ENCODE measurements around the gene ZNF319.

ZNF319 gene

DNA sequence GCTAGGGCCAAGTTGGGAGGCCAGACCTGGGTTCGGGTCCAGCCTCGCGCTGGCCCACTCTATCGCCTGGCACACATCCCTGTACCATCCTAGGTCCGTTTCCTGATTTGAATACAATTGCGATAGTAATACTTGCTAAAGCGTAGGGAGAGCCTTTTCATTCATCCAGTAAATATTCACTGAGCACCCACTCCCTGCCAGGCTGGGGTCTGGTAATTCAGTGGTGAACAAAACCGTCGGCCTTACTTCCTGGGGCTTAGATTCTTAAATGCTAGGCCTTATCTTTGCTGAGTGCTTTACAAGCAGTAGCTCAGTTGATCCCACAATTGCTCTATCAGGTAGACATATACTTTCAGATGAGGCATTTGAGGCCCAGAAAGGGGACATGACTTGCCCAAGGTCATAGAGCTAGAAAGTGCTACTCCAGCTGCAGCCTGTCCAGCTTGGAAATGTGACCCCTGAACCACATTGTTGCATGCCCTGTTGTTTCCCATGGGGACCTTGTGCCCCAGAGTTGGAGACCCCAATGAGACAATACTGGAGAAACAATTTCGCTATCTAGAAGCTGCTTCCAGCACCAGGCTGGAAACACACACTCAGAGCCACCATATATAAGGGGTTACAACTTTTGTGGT lies 1.4 kb upstream of the ZNF319 start:
- TF ChIP-seq, protein P1, sequence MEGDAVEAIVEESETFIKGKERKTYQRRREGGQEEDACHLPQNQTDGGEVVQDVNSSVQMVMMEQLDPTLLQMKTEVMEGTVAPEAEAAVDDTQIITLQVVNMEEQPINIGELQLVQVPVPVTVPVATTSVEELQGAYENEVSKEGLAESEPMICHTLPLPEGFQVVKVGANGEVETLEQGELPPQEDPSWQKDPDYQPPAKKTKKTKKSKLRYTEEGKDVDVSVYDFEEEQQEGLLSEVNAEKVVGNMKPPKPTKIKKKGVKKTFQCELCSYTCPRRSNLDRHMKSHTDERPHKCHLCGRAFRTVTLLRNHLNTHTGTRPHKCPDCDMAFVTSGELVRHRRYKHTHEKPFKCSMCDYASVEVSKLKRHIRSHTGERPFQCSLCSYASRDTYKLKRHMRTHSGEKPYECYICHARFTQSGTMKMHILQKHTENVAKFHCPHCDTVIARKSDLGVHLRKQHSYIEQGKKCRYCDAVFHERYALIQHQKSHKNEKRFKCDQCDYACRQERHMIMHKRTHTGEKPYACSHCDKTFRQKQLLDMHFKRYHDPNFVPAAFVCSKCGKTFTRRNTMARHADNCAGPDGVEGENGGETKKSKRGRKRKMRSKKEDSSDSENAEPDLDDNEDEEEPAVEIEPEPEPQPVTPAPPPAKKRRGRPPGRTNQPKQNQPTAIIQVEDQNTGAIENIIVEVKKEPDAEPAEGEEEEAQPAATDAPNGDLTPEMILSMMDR (IDR thresholded peaks at IDR 0.05; ENCODE audit: insufficient read depth, low read length, missing control alignments), result no peak
- ChIA-PET CTCF (interaction anchor here (1.0 to 11.4 kb wide), 10 partner anchors 11 to 399 kb away, joined by 3 to 161 read pairs (median 3); no protein-coding TSS in a partner anchor), POLR2A (no interaction called here)
- no peak for DNase-seq (ENCODE audit: low read depth, low spot score)
- peak overlapping the region; percentile 93 for H3K4me3 ChIP-seq (ENCODE audit: low read depth, low read length)

GRCh38 chr16:58000706-58001676 lies 519 bp upstream of the ZNF319 start, which contains the start of gene USB1:
TSS of gene USB1 (plus strand) at chr16:58001407. CDS start at chr16:58001484, 77 bp downstream.
- TF ChIP-seq, protein P1 (IDR thresholded peaks at IDR 0.05; ENCODE audit: insufficient read depth, low read length, missing control alignments), result peak; percentile 63
- no peak for DNase-seq (ENCODE audit: low read depth, low spot score)
- CTCF ChIA-PET, result interaction anchor here (0.6 to 11.4 kb wide), 14 partner anchors 12 to 353 kb away, joined by 3 to 161 read pairs (median 3); no protein-coding TSS in a partner anchor
- POLR2A ChIA-PET, result no interaction called here
- H3K4me3 ChIP-seq (ENCODE audit: low read depth, low read length), result peak within 1 kb of the TSS; percentile 93

GRCh38 chr16:57999366-57999970 lies 1.0 kb downstream of the ZNF319 start:
- DNase-seq (ENCODE audit: low read depth, low spot score), result no peak
- TF ChIP-seq, protein P1 (IDR thresholded peaks at IDR 0.05; ENCODE audit: insufficient read depth, low read length, missing control alignments), result no peak
- peak overlapping the region; percentile 93 for H3K4me3 ChIP-seq (ENCODE audit: low read depth, low read length)
- POLR2A ChIA-PET, result no interaction called here
- CTCF ChIA-PET, result interaction anchor here (0.6 to 11.4 kb wide), 11 partner anchors 11 to 1638 kb away, joined by 3 to 161 read pairs (median 7); no protein-coding TSS in a partner anchor

- H3K4me3 ChIP-seq (ENCODE audit: low read depth, low read length), result peak overlapping the region; percentile 93
- POLR2A ChIA-PET, result no interaction called here
- TF ChIP-seq, protein P1 (IDR thresholded peaks at IDR 0.05; ENCODE audit: insufficient read depth, low read length, missing control alignments), result no peak
- DNase-seq (ENCODE audit: low read depth, low spot score), result no peak
- CTCF ChIA-PET, result interaction anchor here (1.1 to 11.4 kb wide), 6 partner anchors 10 to 242 kb away, joined by 3 to 161 read pairs (median 20); no protein-coding TSS in a partner anchor
Measured at GRCh38 chr16:57998992-57999365, 1.5 kb downstream of the ZNF319 start.

GRCh38 chr16:57998486-57998885 lies 2.0 kb downstream of the ZNF319 start:
- ChIA-PET CTCF (interaction anchor here (4.7 to 11.4 kb wide), 3 partner anchors 10 to 96 kb away, joined by 32 to 161 read pairs (median 56); no protein-coding TSS in a partner anchor), POLR2A (no interaction called here)
- TF ChIP-seq, protein P1 (IDR thresholded peaks at IDR 0.05; ENCODE audit: insufficient read depth, low read length, missing control alignments), result no peak
- no peak for DNase-seq (ENCODE audit: low read depth, low spot score)
- no peak overlapping the region for H3K4me3 ChIP-seq (ENCODE audit: low read depth, low read length)

Data from AG04449 (cell line).